Upper lobe of left lung (tissue), 4 donors: Measurements from ENCODE around the gene GALNT4.

ENCODE experiments used
- CTCF ChIP-seq, 6 experiments: fragments of 450-650 bp in 4 of 6; fragments of 200-600 bp in 2 of 6; sonication (generic) in 2 of 6; IDR thresholded peaks; one replicate each; pipeline ENCODE4 v1.5.1; 2016 to 2019; ENCODE audit warnings: antibody characterized with exemption in 6 of 6
- POLR2AphosphoS5 ChIP-seq, 2 donors: sonication (generic); formaldehyde crosslinking; IDR thresholded peaks; one replicate each; pipeline ENCODE4 v1.5.1; 2017; ENCODE audit warnings: antibody characterized with exemption in 2 of 2

- no peak for TF ChIP-seq CTCF (IDR thresholded peaks at IDR 0.05)
- TF ChIP-seq POLR2AphosphoS5 (IDR thresholded peaks at IDR 0.05), result no peak
Measured at GRCh38 chr12:89493670-89494302, 30.8 kb downstream of the GALNT4 start.
